ENCODE measurements around the gene COL4A2.

DNA sequence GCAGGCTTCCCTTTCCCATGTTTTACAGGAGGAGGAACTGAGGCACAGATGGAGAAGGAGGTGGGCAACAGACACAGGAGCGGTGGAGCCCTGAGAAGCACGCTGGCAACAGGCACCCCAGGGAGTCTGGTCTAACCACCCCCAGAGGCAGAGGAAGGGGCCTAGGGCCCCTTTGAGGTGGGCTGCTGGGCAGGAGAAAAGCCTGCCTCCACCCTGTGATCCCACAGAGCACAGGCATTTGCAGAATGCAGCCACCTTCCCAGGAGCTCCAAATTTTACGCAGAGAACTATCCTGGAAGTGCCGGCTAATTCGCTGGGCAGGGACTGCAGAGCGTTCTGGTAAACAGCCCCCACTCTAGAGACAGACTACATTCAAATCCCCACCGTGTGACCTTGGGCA lies 224.0 kb downstream of the COL4A2 start:
- TF ChIP-seq, protein P1, sequence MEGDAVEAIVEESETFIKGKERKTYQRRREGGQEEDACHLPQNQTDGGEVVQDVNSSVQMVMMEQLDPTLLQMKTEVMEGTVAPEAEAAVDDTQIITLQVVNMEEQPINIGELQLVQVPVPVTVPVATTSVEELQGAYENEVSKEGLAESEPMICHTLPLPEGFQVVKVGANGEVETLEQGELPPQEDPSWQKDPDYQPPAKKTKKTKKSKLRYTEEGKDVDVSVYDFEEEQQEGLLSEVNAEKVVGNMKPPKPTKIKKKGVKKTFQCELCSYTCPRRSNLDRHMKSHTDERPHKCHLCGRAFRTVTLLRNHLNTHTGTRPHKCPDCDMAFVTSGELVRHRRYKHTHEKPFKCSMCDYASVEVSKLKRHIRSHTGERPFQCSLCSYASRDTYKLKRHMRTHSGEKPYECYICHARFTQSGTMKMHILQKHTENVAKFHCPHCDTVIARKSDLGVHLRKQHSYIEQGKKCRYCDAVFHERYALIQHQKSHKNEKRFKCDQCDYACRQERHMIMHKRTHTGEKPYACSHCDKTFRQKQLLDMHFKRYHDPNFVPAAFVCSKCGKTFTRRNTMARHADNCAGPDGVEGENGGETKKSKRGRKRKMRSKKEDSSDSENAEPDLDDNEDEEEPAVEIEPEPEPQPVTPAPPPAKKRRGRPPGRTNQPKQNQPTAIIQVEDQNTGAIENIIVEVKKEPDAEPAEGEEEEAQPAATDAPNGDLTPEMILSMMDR (IDR thresholded peaks at IDR 0.05 in 4 of 5, conservative IDR thresholded peaks at IDR 0.05 in 1 of 5), result no peak
- TF ChIP-seq POLR2A (IDR thresholded peaks at IDR 0.05), result no peak
